Activated gamma-delta T cell treated with Interleukin-2 at 50 U/mL for 16 hours (primary cell): Measurements from ENCODE around the gene CEND1.

Source experiments
- DNase-seq: peaks from one replicate; pipeline ENCODE4 v3.0.0-alpha.2; 2020

The CEND1 gene

DNA sequence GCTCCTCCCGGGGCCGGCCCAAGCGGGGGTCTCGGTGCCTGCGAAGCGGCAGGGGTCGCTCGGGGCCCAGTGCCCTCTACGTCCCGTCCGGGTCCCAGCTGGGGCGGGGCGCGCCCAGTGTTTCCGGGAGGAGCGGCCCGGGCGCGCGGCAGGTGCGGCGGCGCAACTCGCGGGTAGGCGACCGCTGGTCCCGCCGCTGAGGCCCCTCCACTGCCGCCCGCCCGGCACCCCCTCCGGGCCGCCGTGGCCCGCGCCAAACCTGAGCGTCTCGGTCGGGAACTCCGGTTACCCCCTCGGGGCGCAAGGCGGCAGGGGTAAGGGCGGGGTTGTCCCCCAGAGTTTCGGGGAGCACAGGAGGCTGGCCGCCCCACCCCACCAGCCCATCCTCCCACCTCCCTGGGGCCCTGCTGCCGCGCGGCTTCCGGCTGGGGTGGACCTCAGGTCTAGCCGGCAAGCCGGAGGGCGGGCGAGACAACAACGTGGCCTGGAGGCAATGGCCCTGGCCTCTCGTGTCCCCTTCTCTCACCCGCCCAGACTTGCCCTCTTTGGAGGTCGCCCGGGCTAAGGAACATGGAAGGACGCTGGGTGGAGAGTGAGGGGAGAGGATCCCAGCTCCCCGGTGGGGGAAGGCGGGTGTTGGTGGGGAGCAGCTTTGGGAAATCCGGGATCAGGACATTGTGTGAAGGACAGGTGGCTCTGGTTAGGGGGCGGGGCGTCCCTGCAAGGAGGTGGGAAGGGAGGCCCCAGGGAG, 37.4 kb upstream of the CEND1 start:
- no peak for DNase-seq

- DNase-seq = no peak
Measured at GRCh38 chr11:826836-827145, 36.9 kb upstream of the CEND1 start.

DNA sequence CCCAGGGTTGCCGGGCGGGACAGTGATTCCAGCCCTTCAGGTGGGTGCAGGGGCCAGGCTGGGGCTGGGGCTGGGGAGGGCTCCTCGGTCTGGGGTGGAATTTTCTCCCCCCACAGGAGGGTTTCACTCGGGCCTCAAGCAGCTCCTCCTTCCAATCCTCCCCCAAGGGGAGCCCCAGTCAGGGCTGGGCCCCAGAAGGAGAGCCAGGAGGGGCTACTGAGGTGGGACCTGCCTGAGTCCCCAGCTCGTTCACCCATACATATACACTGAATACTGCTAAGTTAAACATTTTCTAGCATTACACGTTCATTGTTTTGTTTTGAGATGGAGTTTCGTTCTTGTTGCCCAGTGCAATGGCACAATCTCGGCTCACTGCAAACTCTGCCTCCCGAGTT, 36.3 kb upstream of the CEND1 start:
- no peak for DNase-seq

- DNase-seq = no peak
Measured at GRCh38 chr11:825366-826226, 35.7 kb upstream of the CEND1 start.

DNA sequence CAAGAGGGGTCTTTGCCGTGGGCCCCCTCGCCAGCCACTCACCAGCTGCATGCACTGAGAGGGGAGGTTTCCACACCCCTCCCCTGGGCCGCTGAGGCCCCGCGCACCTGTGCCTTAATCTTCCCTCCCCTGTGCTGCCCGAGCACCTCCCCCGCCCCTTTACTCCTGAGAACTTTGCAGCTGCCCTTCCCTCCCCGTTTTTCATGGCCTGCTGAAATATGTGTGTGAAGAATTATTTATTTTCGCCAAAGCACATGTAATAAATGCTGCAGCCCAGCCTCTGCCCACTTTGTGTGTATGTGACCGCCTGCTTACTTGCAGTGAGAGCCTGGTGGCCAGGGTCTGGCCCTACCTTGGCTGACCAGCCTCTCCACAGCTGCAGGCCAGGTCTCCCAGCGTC, 35.1 kb upstream of the CEND1 start:
- no peak for DNase-seq

- no peak for DNase-seq
Measured at GRCh38 chr11:824292-824880, 34.5 kb upstream of the CEND1 start.

DNA sequence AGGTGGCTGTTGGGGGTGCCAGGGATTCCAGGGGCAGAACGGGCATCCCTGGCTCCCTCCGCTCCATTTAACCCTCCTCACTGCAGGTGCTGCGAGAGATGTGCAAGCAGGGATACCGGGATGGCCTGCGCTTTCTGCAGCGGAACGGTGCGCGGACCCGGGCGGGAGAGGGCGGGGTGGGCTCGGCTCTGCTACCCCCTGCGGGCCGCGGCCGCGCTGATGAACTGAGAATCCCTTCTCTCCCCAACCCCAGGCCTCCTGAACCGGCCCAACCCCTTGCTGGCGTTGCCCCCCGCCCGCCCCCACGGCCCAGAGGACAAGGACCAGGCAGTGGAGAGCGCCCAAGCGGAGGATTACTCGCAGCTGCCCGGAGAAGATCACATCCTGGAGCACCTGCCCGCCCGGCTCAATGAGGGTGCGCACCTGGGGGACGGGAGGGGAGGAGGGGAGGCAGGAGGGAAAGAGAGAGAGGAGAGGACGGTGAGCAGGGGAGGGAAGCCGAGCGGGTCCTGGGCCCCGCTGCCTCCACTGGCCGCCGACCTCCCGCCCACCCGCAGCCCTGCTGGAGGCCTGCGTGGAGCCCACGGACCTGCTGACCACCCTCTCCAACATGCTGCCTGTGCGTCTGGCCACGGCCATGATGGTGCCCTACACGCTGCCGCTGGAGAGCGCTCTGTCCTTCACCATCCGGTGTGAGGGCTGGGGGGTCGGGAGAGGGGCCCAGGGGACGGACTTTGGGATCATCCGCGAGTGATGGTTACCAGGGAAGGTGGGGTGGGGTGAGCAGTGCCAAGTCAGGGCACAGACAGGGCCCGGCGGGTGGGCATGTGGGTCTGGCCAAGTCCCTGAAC, 33.8 kb upstream of the CEND1 start:
- no peak for DNase-seq

DNA sequence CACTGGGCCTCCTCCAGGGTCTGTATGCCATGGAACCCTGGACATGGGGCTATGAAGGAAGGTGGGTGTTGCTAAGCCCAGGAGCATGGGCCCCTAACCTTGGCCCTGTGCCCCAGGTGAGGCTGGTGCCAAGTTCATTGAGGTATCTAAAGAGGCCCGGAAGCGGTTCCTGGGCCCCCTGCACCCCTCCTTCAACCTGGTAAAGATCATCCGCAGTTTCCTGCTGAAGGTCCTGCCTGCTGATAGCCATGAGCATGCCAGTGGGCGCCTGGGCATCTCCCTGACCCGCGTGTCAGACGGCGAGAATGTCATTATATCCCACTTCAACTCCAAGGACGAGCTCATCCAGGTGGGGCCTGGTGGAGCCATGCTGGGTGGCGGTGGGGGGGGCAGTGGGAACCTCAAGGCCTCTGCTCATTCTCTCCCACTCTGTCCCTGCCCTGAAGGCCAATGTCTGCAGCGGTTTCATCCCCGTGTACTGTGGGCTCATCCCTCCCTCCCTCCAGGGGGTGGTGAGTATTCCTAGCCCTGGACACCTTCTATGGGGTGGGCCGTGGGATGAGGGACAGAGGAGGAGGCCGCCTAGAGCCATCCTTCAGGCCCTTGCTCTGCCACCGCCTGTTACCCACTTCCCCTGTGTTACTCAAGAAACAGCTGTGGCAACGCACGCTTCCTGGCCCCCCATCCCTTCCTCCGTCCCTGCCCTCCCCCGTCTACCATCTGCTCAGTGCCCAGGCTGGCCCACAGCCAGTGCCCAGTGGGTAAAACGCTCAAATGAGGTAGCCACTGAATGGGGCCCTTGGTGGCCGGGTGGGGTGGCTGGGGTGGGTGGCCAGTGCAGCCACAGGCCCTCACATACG, 31.9 kb upstream of the CEND1 start:
- no peak for DNase-seq

GRCh38 chr11:820655-821511, 31.0 kb upstream of the CEND1 start:
- no peak for DNase-seq

DNA sequence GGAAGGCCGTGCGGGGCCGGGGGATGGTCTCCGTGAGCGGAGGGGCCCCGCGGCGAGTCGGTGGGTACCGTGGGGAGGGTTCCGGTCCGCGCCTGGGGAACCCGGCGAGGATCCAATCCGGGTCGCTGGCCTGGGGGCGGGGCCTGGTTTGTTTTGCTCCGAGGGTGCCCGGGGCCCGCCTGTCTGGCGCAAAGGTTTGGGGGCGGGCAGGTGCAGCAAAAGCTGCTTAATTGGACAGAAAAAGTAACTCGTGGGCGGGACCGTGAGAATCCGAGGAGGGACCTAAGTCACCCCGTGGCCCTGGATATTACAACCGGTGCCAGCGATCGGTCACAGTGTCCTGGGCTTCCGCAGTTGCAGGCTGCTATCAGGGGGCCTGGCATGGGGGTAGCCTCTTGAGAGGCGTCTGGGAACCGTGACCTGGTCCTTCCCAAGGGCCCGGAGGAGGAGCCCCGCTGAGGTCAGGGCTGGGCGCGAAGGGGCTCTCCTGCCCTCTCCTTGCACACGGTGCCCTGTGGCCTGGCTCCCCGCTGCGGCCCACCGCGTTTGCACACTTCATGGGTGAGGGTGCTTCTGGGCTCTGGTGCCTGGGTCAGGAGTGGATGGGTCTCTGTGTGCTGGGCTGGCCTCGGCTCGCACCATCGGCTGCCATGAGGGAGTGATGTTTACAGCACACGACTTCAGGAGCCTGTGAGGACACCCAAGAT, 30.2 kb upstream of the CEND1 start:
- DNase-seq = peak; percentile 97

DNA sequence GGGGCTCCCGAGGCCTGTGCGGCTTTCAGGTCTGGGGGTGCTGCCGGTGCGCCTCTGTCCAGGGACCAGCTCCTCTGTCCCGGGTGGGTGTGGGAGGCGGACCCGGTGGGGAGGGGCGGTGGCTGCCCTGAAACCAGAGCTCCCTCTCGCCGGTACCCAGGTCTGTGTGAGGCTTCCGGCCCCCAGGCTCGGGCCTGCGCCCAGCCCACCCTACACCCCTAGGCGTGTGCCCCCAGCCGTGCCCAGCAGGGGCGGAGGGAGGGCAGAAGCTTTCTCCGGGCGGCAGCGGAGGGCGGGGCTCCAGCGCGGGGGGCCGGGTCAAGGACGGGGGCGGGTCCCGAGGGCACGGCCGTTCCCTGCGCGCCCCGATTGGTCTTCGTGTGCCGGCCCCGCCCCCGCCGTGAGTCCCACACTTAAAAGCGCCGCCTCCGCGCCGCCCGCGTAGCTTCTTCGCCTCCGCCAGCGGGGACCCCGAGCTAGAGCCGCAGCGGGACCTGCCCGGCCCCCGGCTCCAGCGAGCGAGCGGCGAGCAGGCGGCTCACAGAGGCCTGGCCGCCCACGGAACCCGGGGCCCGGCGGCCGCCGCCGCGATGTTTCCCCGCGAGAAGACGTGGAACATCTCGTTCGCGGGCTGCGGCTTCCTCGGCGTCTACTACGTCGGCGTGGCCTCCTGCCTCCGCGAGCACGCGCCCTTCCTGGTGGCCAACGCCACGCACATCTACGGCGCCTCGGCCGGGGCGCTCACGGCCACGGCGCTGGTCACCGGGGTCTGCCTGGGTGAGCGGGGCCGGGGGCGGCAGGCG, 29.4 kb upstream of the CEND1 start:
- DNase-seq = peak; percentile 91

- no peak for DNase-seq
Measured at GRCh38 chr11:818396-819128, 28.7 kb upstream of the CEND1 start, which contains the start of gene PNPLA2. TSS of gene PNPLA2 (plus strand) at chr11:818914. CDS start at chr11:819719, 805 bp downstream.

DNA sequence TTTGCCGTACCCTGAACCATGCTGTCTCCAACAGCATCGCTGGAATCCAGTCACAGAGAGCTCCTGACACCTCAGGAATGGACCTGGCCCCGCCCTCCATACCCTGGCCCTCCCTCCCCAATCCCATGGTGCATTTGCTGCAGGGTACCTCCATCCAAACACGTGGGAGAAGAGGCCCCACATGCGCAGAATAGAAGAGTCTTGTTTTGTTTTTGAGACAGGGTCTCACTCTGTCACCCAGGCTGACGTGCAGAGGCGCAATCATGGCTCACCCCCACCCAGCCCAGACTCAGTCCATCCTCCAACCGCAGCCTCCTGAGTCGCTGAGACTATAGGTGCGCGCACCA, 26.5 kb upstream of the CEND1 start:
- no peak for DNase-seq

- DNase-seq = no peak
Measured at GRCh38 chr11:815675-816432, 26.0 kb upstream of the CEND1 start.

GRCh38 chr11:813456-814096, 23.7 kb upstream of the CEND1 start:
- no peak for DNase-seq

DNA sequence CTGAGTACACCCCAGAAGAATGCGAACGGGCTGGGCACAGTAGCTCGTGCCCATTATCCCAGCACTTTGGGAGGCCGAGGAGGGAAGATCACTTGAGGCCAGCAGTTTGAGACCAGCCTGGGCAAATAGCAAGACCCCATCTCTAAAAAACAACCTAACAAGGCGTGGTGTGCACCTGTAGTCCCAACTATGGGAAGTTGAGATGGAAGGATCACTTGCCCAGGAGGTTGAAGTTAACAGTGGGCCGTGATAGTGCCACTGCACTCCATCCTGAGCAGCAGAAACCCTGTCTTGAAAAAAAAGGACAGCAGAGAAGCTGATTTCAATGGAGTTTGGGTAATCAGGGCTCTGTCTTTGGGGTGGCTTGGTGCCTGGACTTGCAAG, 23.2 kb upstream of the CEND1 start:
- DNase-seq = no peak

DNA sequence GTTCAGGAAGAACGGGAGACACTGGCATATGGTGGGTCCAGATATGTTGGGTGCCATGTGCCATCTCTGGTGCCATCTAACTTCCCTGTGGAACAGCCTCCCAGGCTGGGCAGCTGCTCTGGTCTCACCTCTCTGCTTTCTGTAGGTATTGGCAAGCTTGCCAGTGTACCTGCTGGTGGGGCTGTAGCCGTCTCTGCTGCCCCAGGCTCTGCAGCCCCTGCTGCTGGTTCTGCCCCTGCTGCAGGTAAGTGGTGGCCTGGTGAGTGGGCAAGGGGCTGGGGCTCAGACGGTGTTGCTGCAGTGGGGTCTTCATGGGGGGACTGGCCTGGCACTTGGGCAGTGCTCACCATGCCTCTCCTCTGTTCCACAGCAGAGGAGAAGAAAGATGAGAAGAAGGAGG, 22.5 kb upstream of the CEND1 start:
- DNase-seq = no peak
